Neutrophil (primary cell): ENCODE data around the gene IL4R.

ENCODE experiments used
- H3K27ac ChIP-seq: fragments of 200-600 bp; sonication (generic); 2 replicates; pipeline ENCODE4 v1.5.1; 2016; ENCODE audit warnings: mild to moderate bottlenecking, moderate library complexity
- H3K27me3 ChIP-seq: fragments of 200-600 bp; sonication (generic); 2 replicates; pipeline ENCODE4 v1.6.0; 2016; ENCODE audit warnings: mild to moderate bottlenecking
- H3K36me3 ChIP-seq: fragments of 200-600 bp; sonication (generic); 2 replicates; pipeline ENCODE4 v1.5.1; 2017
- H3K4me1 ChIP-seq, 2 experiments: fragments of 200-600 bp in 1 of 2; sonication (generic) in 1 of 2; 1 replicate in 1 of 2; 2 replicates in 1 of 2; pipeline versions ENCODE4 v1.5.1 to v1.6.1; 2013 to 2016; ENCODE audit warnings: low read depth in 1 of 2, low read length in 1 of 2, mild to moderate bottlenecking in 1 of 2, moderate library complexity in 1 of 2; ENCODE audit not compliant: control insufficient read depth in 1 of 2, insufficient read depth in 1 of 2
- H3K4me3 ChIP-seq, 2 experiments: fragments of 200-600 bp in 1 of 2; sonication (generic) in 1 of 2; 1 replicate in 1 of 2; 2 replicates in 1 of 2; pipeline ENCODE4 v1.5.1; 2013 to 2016; ENCODE audit warnings: low read depth in 1 of 2, low read length in 1 of 2, mild to moderate bottlenecking in 1 of 2, moderate library complexity in 1 of 2
- H3K9me3 ChIP-seq: fragments of 200-600 bp; sonication (generic); 2 replicates; pipeline ENCODE4 v1.5.1; 2016
- CTCF ChIP-seq: fragments of 200-600 bp; sonication (generic); IDR thresholded peaks from 2 replicates; pipeline ENCODE4 v1.5.1; 2016; ENCODE audit warnings: antibody characterized with exemption

The IL4R gene

GRCh38 chr16:27400751-27401620 lies 87.2 kb downstream of the IL4R start:
- H3K36me3 ChIP-seq, result no peaks in the 10 kb centered on the region
- H3K4me3 ChIP-seq, result no peak overlapping the region
- H3K27me3 ChIP-seq, result peaks cover 29% of the 10 kb centered on the region
- no peak for TF ChIP-seq CTCF
- no peak overlapping the region for H3K27ac ChIP-seq
- H3K4me1 ChIP-seq, result peaks cover 5 to 15% of the 10 kb centered on the region in 2 experiments
- no peaks in the 10 kb centered on the region for H3K9me3 ChIP-seq

GRCh38 chr16:27401768-27402568 lies 88.2 kb downstream of the IL4R start, which contains the start of gene IL21R:
Gene IL21R (plus strand): TSS chr16:27402174. CDS start chr16:27430072, 27,898 bp downstream.
- Histone ChIP-seq H3K36me3 (no peaks in the 10 kb centered on the region), H3K27me3 (peaks cover 29% of the 10 kb centered on the region), H3K9me3 (no peaks in the 10 kb centered on the region), H3K27ac (no peak within 1 kb of the TSS), H3K4me3 (no peak within 1 kb of the TSS), H3K4me1 (peaks cover 5 to 15% of the 10 kb centered on the region in 2 experiments)
- TF ChIP-seq CTCF, result no peak

GRCh38 chr16:27402569-27402963 lies 88.8 kb downstream of the IL4R start:
- H3K4me1 ChIP-seq, result peaks cover 5 to 15% of the 10 kb centered on the region in 2 experiments
- peaks cover 29% of the 10 kb centered on the region for H3K27me3 ChIP-seq
- no peak for TF ChIP-seq CTCF
- H3K4me3 ChIP-seq, result no peak overlapping the region
- no peaks in the 10 kb centered on the region for H3K36me3 ChIP-seq
- H3K9me3 ChIP-seq, result no peaks in the 10 kb centered on the region
- no peak overlapping the region for H3K27ac ChIP-seq

GRCh38 chr16:27402964-27403600 lies 89.3 kb downstream of the IL4R start:
- Histone ChIP-seq H3K27ac (no peak overlapping the region), H3K27me3 (peaks cover 29% of the 10 kb centered on the region), H3K36me3 (no peaks in the 10 kb centered on the region), H3K9me3 (no peaks in the 10 kb centered on the region), H3K4me1 (peaks cover 5 to 15% of the 10 kb centered on the region in 2 experiments), H3K4me3 (no peak overlapping the region)
- no peak for TF ChIP-seq CTCF

GRCh38 chr16:27403601-27403992 lies 89.8 kb downstream of the IL4R start:
- no peak for TF ChIP-seq CTCF
- Histone ChIP-seq H3K27me3 (peaks cover 29% of the 10 kb centered on the region), H3K4me1 (peaks cover 5 to 15% of the 10 kb centered on the region in 2 experiments), H3K27ac (no peak overlapping the region), H3K9me3 (no peaks in the 10 kb centered on the region), H3K36me3 (no peaks in the 10 kb centered on the region), H3K4me3 (no peak overlapping the region)
